Measurements from ENCODE around the gene SNTA1. TPM values are rescaled to one million over a fixed set of nuclear protein-coding genes. Genes with fewer than 3 reads are reported as not detected.

SNTA1 gene
- total and polyA plus RNA-seq, 9 of the 15 experiments (the other 6 are each of a cell fraction or from before 2014, with no cell fraction given), result 1.2 to 40.8 (median 20.3) TPM

DNA sequence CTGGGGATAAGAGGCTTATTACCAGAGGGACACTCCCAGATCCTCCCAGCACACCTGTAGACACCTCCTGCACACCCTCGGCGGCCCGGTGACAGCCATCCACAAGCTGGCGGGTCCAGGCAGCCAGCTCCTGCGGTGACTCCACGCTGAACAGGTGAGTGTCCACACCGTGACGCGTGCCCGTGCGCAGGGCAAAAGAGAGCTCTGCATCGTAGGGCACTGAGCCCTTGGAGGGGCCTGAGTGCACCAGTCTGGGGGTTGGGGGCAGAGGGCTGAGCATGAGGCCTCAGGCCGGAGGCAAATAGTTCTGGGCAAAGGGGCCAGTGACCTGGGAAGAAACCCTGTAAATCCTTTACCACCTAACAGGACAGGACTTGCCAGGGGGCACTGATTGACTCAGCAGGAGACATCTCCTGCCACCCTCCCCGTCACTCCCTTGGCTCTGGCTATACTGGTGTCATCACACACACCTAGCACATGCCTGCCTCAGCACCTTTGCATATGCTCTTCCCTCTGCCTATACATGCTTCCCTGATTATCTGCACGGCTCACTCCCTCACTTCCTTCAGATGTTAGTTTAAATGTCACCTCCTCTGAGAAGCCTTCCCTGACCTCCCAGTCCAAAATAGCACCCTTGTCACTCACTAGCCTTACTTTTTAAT is 33.4 kb downstream of the SNTA1 start (continued):
- TF ChIP-seq ZNF436 (CRISPR knock-in tag; IDR thresholded peaks at IDR 0.05), result 0 out of 2 replicates have a peak, but pooled peaks have one; percentile 15
- TF ChIP-seq ZNF444 (CRISPR knock-in tag; IDR thresholded peaks at IDR 0.05), result no peak
- TF ChIP-seq, protein P1, sequence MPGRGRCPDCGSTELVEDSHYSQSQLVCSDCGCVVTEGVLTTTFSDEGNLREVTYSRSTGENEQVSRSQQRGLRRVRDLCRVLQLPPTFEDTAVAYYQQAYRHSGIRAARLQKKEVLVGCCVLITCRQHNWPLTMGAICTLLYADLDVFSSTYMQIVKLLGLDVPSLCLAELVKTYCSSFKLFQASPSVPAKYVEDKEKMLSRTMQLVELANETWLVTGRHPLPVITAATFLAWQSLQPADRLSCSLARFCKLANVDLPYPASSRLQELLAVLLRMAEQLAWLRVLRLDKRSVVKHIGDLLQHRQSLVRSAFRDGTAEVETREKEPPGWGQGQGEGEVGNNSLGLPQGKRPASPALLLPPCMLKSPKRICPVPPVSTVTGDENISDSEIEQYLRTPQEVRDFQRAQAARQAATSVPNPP (IDR thresholded peaks at IDR 0.05; ENCODE audit: borderline replicate concordance, insufficient read depth, insufficient read length), result no peak
- TF ChIP-seq TRIM28 (IDR thresholded peaks at IDR 0.05), result no peak
- TF ChIP-seq, protein P2, sequence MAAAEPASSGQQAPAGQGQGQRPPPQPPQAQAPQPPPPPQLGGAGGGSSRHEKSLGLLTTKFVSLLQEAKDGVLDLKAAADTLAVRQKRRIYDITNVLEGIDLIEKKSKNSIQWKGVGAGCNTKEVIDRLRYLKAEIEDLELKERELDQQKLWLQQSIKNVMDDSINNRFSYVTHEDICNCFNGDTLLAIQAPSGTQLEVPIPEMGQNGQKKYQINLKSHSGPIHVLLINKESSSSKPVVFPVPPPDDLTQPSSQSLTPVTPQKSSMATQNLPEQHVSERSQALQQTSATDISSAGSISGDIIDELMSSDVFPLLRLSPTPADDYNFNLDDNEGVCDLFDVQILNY (CRISPR knock-in tag; IDR thresholded peaks at IDR 0.05), result no peak
- TF ChIP-seq, protein P3, sequence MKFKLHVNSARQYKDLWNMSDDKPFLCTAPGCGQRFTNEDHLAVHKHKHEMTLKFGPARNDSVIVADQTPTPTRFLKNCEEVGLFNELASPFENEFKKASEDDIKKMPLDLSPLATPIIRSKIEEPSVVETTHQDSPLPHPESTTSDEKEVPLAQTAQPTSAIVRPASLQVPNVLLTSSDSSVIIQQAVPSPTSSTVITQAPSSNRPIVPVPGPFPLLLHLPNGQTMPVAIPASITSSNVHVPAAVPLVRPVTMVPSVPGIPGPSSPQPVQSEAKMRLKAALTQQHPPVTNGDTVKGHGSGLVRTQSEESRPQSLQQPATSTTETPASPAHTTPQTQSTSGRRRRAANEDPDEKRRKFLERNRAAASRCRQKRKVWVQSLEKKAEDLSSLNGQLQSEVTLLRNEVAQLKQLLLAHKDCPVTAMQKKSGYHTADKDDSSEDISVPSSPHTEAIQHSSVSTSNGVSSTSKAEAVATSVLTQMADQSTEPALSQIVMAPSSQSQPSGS (CRISPR knock-in tag; IDR thresholded peaks at IDR 0.05), result no peak
